IPS-20b (cell line): Measurements from ENCODE around the gene PAX7.
"Not testable (repeated sequence)": the region's sequence is repeated elsewhere in the genome, so short reads cannot be mapped to it uniquely, and the experiment has no call there.

Source experiments
- H3K27ac ChIP-seq: one replicate; pipeline ENCODE4 v1.5.1; 2013; ENCODE audit warnings: low read length
- H3K27me3 ChIP-seq: 2 replicates; pipeline ENCODE4 v1.6.1; 2013; ENCODE audit warnings: mild to moderate bottlenecking, low read length, inconsistent platforms; ENCODE audit not compliant: insufficient read depth
- H3K36me3 ChIP-seq: 2 replicates; pipeline ENCODE4 v1.6.1; 2013; ENCODE audit warnings: low read depth, mild to moderate bottlenecking, inconsistent platforms, low read length, moderate library complexity; ENCODE audit not compliant: insufficient read depth
- H3K4me1 ChIP-seq: 2 replicates; pipeline ENCODE4 v1.6.1; 2013; ENCODE audit warnings: mild to moderate bottlenecking, control low read depth, inconsistent platforms, low read length, moderate library complexity; ENCODE audit not compliant: insufficient read depth
- H3K4me3 ChIP-seq: 2 replicates; pipeline ENCODE4 v1.5.1; 2013; ENCODE audit warnings: mild to moderate bottlenecking, low read length, inconsistent platforms
- H3K9ac ChIP-seq: 2 replicates; pipeline ENCODE4 v1.6.1; 2013; ENCODE audit warnings: low read depth, mild to moderate bottlenecking, inconsistent platforms, low read length, moderate library complexity
- H3K9me3 ChIP-seq: 2 replicates; pipeline ENCODE4 v1.6.1; 2013; ENCODE audit warnings: mild to moderate bottlenecking, low read depth, low read length, inconsistent platforms; ENCODE audit not compliant: insufficient read depth

Gene PAX7

DNA sequence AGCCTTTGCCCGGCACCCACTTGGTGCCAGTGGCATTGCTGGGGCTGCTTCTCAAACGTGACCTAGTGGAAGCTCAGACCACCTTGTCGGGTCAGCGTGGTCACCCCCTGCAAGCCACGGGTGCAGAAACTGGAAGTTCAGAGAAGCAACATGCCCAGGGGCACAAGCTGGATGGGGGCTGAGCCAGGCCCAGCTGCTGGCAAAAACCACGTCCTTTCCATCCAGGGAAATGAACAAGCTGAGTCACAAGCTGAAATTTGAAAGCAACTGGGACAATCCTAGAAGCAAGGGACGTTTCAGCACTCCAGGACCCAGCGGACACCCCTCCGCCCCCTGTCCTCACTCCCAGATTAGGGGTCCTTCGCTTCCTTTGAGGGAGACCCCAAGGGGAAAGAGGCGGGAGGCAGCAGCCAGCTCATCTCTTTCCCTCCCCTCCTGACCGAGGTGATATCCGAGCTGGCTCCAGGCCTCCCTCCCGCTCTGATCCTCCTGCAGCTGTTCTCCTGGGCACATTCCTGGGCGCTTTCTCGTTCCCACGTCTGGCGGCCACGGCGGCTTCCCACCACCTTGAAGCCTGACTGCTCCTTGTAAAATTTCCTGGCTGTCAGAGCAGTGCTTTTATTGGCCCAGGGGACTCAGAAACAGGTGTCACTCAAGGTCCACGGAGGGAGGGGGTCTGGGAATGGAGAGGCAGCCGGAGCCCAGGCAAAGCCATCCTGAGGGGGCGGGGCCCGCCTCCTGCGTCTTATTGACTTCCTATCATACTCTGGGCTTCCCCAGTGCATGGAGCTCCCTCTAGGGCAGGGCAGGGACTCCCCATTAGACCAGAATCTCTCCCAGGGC is 62.8 kb downstream of the PAX7 start:
- Histone ChIP-seq H3K27me3 (peaks cover 36% of the 10 kb centered on the region), H3K4me1 (no peaks in the 10 kb centered on the region), H3K9me3 (no peaks in the 10 kb centered on the region), H3K9ac (no peak overlapping the region), H3K4me3 (peak overlapping the region; percentile 50; the same call in 1 of the 2 replicates), H3K27ac (no peak overlapping the region), H3K36me3 (no peaks in the 10 kb centered on the region)

DNA sequence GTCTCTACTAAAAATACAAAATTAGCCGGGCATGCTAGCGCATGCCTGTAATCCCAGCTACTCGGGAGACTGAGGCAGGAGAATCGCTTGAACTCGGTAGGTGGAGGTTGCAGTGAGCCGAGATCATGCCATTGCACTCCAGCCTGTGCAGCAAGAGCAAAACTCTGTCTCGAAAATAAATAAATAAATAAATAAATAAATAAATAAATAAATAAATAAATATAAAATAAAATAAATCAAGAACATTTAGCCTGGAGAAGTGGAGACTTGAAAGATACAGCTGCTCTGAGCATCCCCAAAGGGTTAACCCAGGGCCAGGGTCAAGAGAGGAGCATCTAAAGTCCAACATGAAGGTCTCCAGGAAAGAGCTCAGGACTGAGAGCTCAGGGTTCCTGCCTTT is 63.6 kb downstream of the PAX7 start:
- not testable (repeated sequence) for H3K9me3 ChIP-seq, H3K27ac ChIP-seq

DNA sequence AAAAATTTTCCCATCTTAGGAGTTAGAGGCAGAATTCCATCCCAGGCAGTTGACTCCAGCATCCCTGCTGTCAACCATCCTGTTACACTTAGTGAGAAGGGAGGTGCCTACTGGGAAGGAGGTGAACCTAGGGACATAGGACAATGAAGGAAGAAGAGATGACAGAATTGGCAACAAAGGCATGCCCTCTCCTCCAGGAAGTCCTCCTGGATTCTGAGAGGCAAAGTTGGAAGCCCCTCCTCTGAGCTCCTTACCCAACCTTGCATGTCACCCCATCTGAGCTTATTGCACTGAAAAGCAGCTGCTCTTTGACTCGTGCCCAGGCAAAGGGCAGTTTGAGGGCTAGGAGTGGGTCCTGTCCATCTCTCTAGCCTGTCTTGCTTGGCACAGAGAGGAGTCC is 66.9 kb downstream of the PAX7 start:
- Histone ChIP-seq H3K4me3 (no peak overlapping the region), H3K36me3 (no peaks in the 10 kb centered on the region), H3K27ac (no peak overlapping the region), H3K9ac (no peak overlapping the region), H3K9me3 (no peaks in the 10 kb centered on the region), H3K27me3 (peaks cover 29% of the 10 kb centered on the region), H3K4me1 (no peaks in the 10 kb centered on the region)

More for the DNA sequence above, 63.6 kb downstream of the PAX7 start:
- Histone ChIP-seq H3K27me3 (peaks cover 36% of the 10 kb centered on the region), H3K4me3 (peak overlapping the region; percentile 50; the same call in 1 of the 2 replicates)
- not testable (repeated sequence) for H3K4me1 ChIP-seq, H3K9ac ChIP-seq, H3K36me3 ChIP-seq

DNA sequence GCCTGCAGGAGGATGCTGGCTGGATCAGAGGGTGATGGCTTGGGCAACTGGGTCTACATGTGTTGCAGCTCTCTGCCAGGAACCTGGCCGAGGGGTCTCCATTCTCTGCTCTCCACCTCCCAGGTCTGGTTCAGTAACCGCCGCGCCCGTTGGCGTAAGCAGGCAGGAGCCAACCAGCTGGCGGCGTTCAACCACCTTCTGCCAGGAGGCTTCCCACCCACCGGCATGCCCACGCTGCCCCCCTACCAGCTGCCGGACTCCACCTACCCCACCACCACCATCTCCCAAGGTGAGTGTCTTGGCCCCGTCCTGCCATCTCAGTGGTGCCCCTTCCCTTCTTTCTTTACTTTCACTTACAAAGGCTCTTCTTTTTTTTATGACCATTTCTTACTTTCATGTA is 69.9 kb downstream of the PAX7 start:
- H3K36me3 ChIP-seq: no peaks in the 10 kb centered on the region
- no peak overlapping the region for H3K9ac ChIP-seq
- no peaks in the 10 kb centered on the region for H3K4me1 ChIP-seq
- H3K27ac ChIP-seq: no peak overlapping the region
- H3K27me3 ChIP-seq: peaks cover 22% of the 10 kb centered on the region
- no peaks in the 10 kb centered on the region for H3K9me3 ChIP-seq
- no peak overlapping the region for H3K4me3 ChIP-seq

DNA sequence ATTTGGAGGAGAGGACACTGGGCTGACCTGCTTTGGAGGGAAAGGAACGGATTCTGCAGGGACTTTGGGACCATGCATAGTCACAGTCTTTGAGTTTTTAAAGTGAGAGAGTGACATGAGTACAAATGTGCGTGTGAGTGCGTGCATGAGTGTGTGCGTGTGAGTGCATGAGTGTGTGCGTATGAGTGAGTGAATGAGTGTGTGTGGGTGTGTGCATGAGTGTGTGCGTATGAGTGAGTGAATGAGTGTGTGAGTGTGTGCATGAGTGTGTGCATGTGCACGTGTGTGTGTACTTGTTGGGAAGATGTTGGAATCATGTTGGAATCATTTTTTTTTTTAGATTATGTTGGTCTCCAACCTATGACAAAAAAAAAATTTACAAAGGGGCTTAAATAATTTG is 70.5 kb downstream of the PAX7 start:
- Histone ChIP-seq H3K4me3 (no peak overlapping the region), H3K27me3 (peaks cover 20% of the 10 kb centered on the region), H3K36me3 (no peaks in the 10 kb centered on the region), H3K9me3 (no peaks in the 10 kb centered on the region), H3K9ac (no peak overlapping the region), H3K4me1 (no peaks in the 10 kb centered on the region), H3K27ac (no peak overlapping the region)

DNA sequence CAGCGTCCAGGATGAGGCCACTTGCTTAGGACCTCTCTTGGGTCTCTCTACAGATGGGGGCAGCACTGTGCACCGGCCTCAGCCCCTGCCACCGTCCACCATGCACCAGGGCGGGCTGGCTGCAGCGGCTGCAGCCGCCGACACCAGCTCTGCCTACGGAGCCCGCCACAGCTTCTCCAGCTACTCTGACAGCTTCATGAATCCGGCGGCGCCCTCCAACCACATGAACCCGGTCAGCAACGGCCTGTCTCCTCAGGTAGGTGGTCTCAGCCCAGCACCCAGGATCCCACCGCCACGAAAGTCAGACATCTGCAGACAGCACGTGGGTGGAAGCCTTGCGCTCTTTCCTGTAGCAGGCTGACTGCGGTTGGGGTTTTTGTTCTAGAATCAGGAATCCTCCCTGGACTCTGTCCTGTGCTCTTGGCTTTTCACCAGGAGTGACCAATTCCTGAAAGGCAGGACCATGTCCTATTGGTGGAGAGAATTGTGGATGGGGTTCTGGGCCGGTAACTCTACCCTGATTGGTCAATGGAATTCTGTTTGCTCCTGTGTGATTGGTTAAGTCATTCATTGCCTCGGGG is 72.5 kb downstream of the PAX7 start:
- peak overlapping the region; percentile 34; the same call in 1 of the 2 replicates for H3K4me3 ChIP-seq
- H3K9ac ChIP-seq: no peak overlapping the region
- H3K36me3 ChIP-seq: no peaks in the 10 kb centered on the region
- no peak overlapping the region for H3K27ac ChIP-seq
- no peaks in the 10 kb centered on the region for H3K4me1 ChIP-seq
- H3K9me3 ChIP-seq: no peaks in the 10 kb centered on the region
- H3K27me3 ChIP-seq: peaks cover 9% of the 10 kb centered on the region; the same call in 1 of the 2 replicates

DNA sequence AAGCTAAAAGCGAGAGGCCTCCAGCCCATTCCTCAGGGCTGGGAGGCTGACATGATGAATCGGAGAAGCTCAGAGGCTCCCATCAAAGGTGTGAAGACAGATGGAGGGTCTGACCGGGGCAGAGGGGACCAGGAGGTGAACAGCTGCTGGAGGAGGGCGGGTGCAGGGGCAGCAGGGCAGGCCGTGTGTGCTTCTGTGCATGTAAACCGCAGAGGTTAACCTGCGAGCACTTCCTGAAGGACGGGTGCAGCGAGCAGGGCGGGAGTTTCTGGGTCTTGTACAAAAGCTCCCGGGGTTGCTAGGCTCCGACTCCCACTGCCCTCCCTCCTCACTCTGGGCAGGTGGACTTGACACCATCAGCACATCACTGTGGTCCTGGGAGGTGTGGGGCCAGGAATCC is 75.2 kb downstream of the PAX7 start:
- H3K9ac ChIP-seq: no peak overlapping the region
- H3K4me3 ChIP-seq: no peak overlapping the region
- H3K9me3 ChIP-seq: no peaks in the 10 kb centered on the region
- peaks cover 22% of the 10 kb centered on the region for H3K27me3 ChIP-seq
- H3K27ac ChIP-seq: no peak overlapping the region
- H3K36me3 ChIP-seq: no peaks in the 10 kb centered on the region
- H3K4me1 ChIP-seq: no peaks in the 10 kb centered on the region

DNA sequence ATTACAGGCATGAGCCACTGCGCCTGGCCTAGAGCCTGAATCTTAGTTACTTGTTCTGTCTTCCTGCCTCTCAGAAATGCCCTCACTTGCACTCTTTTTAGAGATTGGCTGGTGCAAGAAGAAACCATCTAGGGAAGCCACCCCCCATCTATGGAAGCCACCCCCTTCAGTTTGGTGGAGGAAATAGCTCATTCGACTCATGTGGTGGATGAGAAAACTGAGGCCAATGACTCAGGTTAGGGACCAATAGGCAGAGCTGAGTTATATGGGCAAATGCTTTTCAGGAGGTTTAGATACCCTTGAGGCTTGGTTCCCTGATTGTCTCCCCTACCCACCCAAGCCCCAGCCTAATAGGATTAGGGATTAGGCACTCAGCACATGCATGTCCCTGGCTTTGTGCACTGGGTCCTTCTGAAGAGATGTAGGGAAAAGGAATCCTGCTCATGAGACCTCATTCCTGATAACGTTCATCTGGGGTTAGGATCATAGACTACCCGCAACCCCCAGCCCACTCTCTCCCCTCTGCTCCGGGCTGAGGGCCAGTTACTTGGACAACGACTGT is 77.1 kb downstream of the PAX7 start:
- Histone ChIP-seq H3K4me3 (no peak overlapping the region), H3K4me1 (no peaks in the 10 kb centered on the region)

DNA sequence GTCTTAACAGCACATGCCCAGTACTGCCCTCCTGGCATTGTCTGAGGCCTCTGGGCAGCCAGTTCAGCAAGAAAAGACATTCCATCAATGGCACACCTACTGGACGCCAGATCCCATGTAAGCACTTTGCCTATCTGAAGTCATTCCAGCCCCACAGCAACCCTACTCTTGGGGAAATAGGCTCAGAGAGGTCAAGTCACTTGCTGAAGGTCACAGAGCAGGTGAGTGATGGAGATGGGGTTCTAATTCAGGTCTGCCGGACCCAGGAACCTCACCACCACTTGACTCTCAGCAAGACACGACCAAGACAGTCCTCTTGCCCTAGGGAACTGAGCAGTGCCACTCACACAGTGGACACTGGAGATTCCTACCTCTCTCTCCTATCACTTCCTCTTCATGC is 79.4 kb downstream of the PAX7 start:
- Histone ChIP-seq H3K9me3 (no peaks in the 10 kb centered on the region), H3K9ac (no peak overlapping the region), H3K4me1 (no peaks in the 10 kb centered on the region), H3K4me3 (no peak overlapping the region), H3K27ac (no peak overlapping the region), H3K36me3 (no peaks in the 10 kb centered on the region), H3K27me3 (peaks cover 26% of the 10 kb centered on the region)

More for the DNA sequence above, 77.1 kb downstream of the PAX7 start:
- Histone ChIP-seq H3K9me3 (no peaks in the 10 kb centered on the region), H3K27me3 (peaks cover 24% of the 10 kb centered on the region), H3K9ac (no peak overlapping the region), H3K36me3 (no peaks in the 10 kb centered on the region), H3K27ac (no peak overlapping the region)

DNA sequence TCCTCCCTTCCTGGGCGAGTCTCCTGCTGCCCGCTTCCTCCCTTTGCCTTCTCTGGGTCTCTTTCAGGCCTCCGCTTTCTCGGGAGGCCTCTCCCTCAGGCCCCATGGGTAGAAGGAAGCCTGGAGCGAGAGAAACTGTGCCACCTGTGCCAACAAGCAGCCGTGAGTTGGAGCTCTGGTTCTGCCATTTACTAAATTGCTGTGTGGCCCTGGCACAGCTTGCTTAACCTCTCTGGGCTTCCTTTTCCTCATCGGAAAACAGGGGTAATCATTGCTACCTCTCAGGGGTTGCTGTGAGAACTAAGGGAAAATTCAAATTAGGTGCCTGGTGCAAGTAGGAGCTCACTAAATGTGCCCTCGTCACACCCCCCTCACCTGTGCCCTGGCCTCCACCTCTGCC is 80.4 kb downstream of the PAX7 start:
- Histone ChIP-seq H3K36me3 (no peaks in the 10 kb centered on the region), H3K4me1 (no peaks in the 10 kb centered on the region), H3K4me3 (no peak overlapping the region), H3K9me3 (no peaks in the 10 kb centered on the region), H3K27me3 (peaks cover 36% of the 10 kb centered on the region), H3K9ac (no peak overlapping the region), H3K27ac (no peak overlapping the region)

DNA sequence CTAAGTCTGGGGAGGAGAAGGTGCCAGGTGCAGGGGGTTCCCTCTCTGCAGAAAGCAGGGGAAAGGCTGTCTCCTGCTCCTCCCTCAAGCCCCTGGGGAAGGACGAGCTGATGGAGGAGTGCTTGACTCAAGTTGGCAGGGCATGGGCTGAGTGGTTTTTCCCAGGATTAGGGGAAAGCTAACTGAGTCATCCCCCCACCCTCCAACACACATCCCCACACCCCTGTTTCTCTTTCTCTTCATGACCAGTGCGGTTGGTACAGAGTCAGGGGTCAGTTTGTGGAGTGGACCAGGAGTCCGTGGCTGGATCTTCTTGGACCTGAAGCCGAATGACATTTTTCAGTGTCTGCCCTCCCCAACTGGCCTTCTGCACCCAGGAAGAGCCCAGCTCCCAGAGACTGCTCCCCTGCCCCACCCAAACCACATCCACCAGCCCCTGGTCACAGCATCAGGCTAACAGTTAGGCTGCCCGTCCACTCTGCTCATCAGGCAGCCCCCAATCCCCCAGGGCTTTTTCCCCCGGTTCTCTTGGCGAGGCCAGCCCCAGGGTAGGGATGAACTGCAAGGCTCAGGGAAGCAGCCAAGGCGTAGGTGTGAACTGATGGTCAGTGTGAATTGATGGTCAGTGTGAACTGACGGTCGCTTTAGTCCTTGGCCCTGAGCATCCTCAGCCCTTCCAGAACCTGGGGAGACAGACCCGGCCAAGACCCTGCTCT is 81.0 kb downstream of the PAX7 start:
- Histone ChIP-seq H3K9me3 (no peaks in the 10 kb centered on the region), H3K36me3 (no peaks in the 10 kb centered on the region), H3K4me1 (no peaks in the 10 kb centered on the region), H3K27ac (no peak overlapping the region), H3K27me3 (peaks cover 43% of the 10 kb centered on the region), H3K4me3 (no peak overlapping the region), H3K9ac (no peak overlapping the region)
